Keratinocyte (primary cell): ENCODE results near the gene VAMP4. TPM values are rescaled to one million over a fixed set of nuclear protein-coding genes. Genes with fewer than 3 reads are reported as not detected.
"Not testable (repeated sequence)": the region's sequence is repeated elsewhere in the genome, so short reads cannot be mapped to it uniquely, and the experiment has no call there.

ENCODE experiments used
- DNase-seq: peaks from one replicate; pipeline ENCODE4 v3.0.0-alpha.2; 2011; ENCODE audit warnings: low read depth, missing footprints, low spot score
- FAIRE-seq: peaks from 2 replicates; lab custom pipeline; 2011; peaks lifted over from hg19 to GRCh38; lab: Jason Lieb, UNC
- H2AFZ ChIP-seq: 2 replicates; pipeline ENCODE4 v1.6.0; 2012; ENCODE audit warnings: low read length, control low read depth, inconsistent platforms; ENCODE audit not compliant: control insufficient read depth
- H3K27ac ChIP-seq: 2 replicates; pipeline ENCODE4 v1.5.1; 2011; ENCODE audit warnings: low read length; ENCODE audit not compliant: control insufficient read depth, insufficient read depth
- H3K27me3 ChIP-seq: 3 replicates; pipeline ENCODE4 v1.6.0; 2011; ENCODE audit warnings: low read length; ENCODE audit not compliant: control insufficient read depth, insufficient read depth; ENCODE audit errors: extremely low read depth
- H3K36me3 ChIP-seq, 2 experiments: 2 replicates in 1 of 2; 3 replicates in 1 of 2; pipeline ENCODE4 v1.5.1; 2011; ENCODE audit warnings: low read length in 2 of 2, mild to moderate bottlenecking in 1 of 2; ENCODE audit not compliant: control insufficient read depth in 2 of 2, insufficient read depth in 2 of 2; ENCODE audit errors: extremely low read depth in 1 of 2
- H3K4me1 ChIP-seq: 3 replicates; pipeline ENCODE4 v1.5.1; 2011; ENCODE audit warnings: low read length; ENCODE audit not compliant: control insufficient read depth, insufficient read depth; ENCODE audit errors: extremely low read depth
- H3K4me2 ChIP-seq: 3 replicates; pipeline ENCODE4 v1.6.0; 2011; ENCODE audit warnings: low read depth, low read length; ENCODE audit not compliant: control insufficient read depth, insufficient read depth; ENCODE audit errors: extremely low read depth
- H3K4me3 ChIP-seq, 3 experiments: fragments of 200-600 bp in 1 of 3; sonication (generic) in 1 of 3; 2 replicates in 2 of 3; 3 replicates in 1 of 3; pipeline ENCODE4 v1.5.1; 2011 to 2016; ENCODE audit warnings: low read length in 3 of 3, mild to moderate bottlenecking in 3 of 3, control low read depth in 2 of 3, inconsistent platforms in 1 of 3, low read depth in 1 of 3, mixed read lengths in 1 of 3, mixed run types in 1 of 3, moderate library complexity in 1 of 3; ENCODE audit not compliant: control insufficient read depth in 2 of 3, insufficient read depth in 2 of 3; ENCODE audit errors: extremely low read depth in 1 of 3
- H3K79me2 ChIP-seq: 2 replicates; pipeline ENCODE4 v1.6.0; 2012; ENCODE audit warnings: low read length; ENCODE audit not compliant: control insufficient read depth, insufficient read depth
- H3K9ac ChIP-seq: 3 replicates; pipeline ENCODE4 v1.6.0; 2011; ENCODE audit warnings: low read length; ENCODE audit not compliant: control insufficient read depth, insufficient read depth; ENCODE audit errors: extremely low read depth
- H3K9me1 ChIP-seq: 3 replicates; pipeline ENCODE4 v1.6.0; 2011; ENCODE audit warnings: low read length; ENCODE audit not compliant: control insufficient read depth, insufficient read depth; ENCODE audit errors: extremely low read depth
- H3K9me3 ChIP-seq: 2 replicates; pipeline ENCODE4 v1.5.1; 2012; ENCODE audit warnings: low read depth, low read length; ENCODE audit not compliant: control insufficient read depth
- H4K20me1 ChIP-seq: 3 replicates; pipeline ENCODE4 v1.6.0; 2011; ENCODE audit warnings: low read length; ENCODE audit not compliant: control insufficient read depth, insufficient read depth; ENCODE audit errors: extremely low read depth
- CTCF ChIP-seq, 3 experiments: IDR thresholded peaks in 1 of 3; conservative IDR thresholded peaks in 1 of 3; optimal IDR thresholded peaks in 1 of 3; 2 replicates in 2 of 3; 3 replicates in 1 of 3; pipeline versions ENCODE3 to v1.5.1; 2011; ENCODE audit warnings: low read length in 3 of 3, mild to moderate bottlenecking in 3 of 3, moderate library complexity in 2 of 3, control low read depth in 1 of 3, inconsistent platforms in 1 of 3; ENCODE audit not compliant: insufficient read depth in 2 of 3; ENCODE audit errors: extremely low read depth in 1 of 3
- EZH2 ChIP-seq: IDR thresholded peaks from one replicate; pipeline ENCODE4 v1.6.1; 2012; ENCODE audit warnings: inconsistent platforms, mild to moderate bottlenecking, low read length, moderate library complexity
- dilution Hi-C: fragments of 300-500 bp; cut with MboI; formaldehyde crosslinking; loops from one replicate; pipeline ENCODE4 v1.7.0; 2020; ENCODE audit warnings: low sequenced_read_pairs; ENCODE audit not compliant: extremely low pct_ligation_motif_present
- polyA plus RNA-seq, 5 experiments: library from polyadenylated mRNA; depleted of rRNA in 3 of 5; stranded (reverse) in 3 of 5; stranded (forward) in 1 of 5; unstranded in 1 of 5; fragments of >200 nt; gene quantifications; 1 replicate in 1 of 5; 2 replicates in 3 of 5; 3 replicates in 1 of 5; pipeline versions ENCODE4 v1.2.1 to v1.2.3, GENCODE V29; 2011 to 2012; ENCODE audit warnings: missing spikeins in 2 of 5, low read depth in 1 of 5, low replicate concordance in 1 of 5

Gene VAMP4
- polyA plus RNA-seq, 1 donor (not counting 4 experiments of a cell fraction or from before 2014, with no cell fraction given), result 12.7 TPM

GRCh38 chr1:171661076-171661650, 80.7 kb downstream of the VAMP4 start:
- H3K27me3 ChIP-seq, result no peaks in the 10 kb centered on the region
- dilution Hi-C loops, result no loop called here
- H3K9ac ChIP-seq, result no peak overlapping the region
- H3K79me2 ChIP-seq, result no peaks in the 10 kb centered on the region
- TF ChIP-seq EZH2, result no peak
- no peak for TF ChIP-seq CTCF (optimal IDR thresholded peaks at IDR 0.05 in 1 of 3, IDR thresholded peaks at IDR 0.05 in 1 of 3, conservative IDR thresholded peaks at IDR 0.05 in 1 of 3; ENCODE audit: extremely low read depth in 1 of 3, insufficient read depth in 2 of 3, low read length in 3 of 3)
- no peaks in the 10 kb centered on the region for H3K36me3 ChIP-seq
- H3K9me3 ChIP-seq, result no peaks in the 10 kb centered on the region
- no peak for DNase-seq
- H3K9me1 ChIP-seq, result no peaks in the 10 kb centered on the region
- no peak for FAIRE-seq
- no peak overlapping the region for H3K4me3 ChIP-seq
- H3K27ac ChIP-seq, result no peak overlapping the region
- H3K4me1 ChIP-seq, result no peaks in the 10 kb centered on the region
- no peak overlapping the region for H3K4me2 ChIP-seq
- no peak overlapping the region for H2AFZ ChIP-seq
- H4K20me1 ChIP-seq, result no peaks in the 10 kb centered on the region

- H3K9me1 ChIP-seq, H3K27ac ChIP-seq, H3K9ac ChIP-seq, FAIRE-seq, H3K9me3 ChIP-seq, dilution Hi-C loops, H3K4me1 ChIP-seq, DNase-seq, H3K4me3 ChIP-seq, H2AFZ ChIP-seq, H4K20me1 ChIP-seq, H3K36me3 ChIP-seq, H3K79me2 ChIP-seq, H3K4me2 ChIP-seq: not testable (repeated sequence)
- peaks cover 16% of the 10 kb centered on the region for H3K27me3 ChIP-seq
These were observed 85.7 kb downstream of the VAMP4 start for GRCh38 chr1:171656206-171656605.

DNA sequence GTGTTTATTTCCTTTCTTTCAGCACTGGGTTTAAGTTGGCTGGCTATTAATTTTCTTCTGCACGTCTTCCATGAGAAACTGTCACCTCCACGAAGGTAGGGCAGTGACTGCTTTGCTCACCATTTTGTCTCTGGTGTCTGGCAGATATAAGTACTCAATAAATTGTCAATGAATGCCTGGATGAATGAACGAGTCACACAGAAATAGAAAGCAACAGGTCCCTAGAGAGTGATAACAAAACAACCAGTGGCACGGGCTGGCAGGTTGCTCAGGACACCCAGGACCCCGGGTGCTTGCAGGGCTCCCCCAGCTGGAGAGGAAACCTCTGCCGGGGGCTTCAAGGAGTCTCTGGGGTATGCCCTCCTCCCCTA, 86.1 kb downstream of the VAMP4 start:
- H3K36me3 ChIP-seq, result no peaks in the 10 kb centered on the region
- H3K9ac ChIP-seq, result no peak overlapping the region
- peaks cover 21% of the 10 kb centered on the region for H3K27me3 ChIP-seq
- DNase-seq, result no peak
- no peaks in the 10 kb centered on the region for H3K79me2 ChIP-seq
- no peak for TF ChIP-seq EZH2
- no peak for TF ChIP-seq CTCF (optimal IDR thresholded peaks at IDR 0.05 in 1 of 3, IDR thresholded peaks at IDR 0.05 in 1 of 3, conservative IDR thresholded peaks at IDR 0.05 in 1 of 3; ENCODE audit: extremely low read depth in 1 of 3, insufficient read depth in 2 of 3, low read length in 3 of 3)
- H3K27ac ChIP-seq, result no peak overlapping the region
- no peaks in the 10 kb centered on the region for H4K20me1 ChIP-seq
- H3K4me1 ChIP-seq, result no peaks in the 10 kb centered on the region
- dilution Hi-C loops, result no loop called here
- no peak overlapping the region for H2AFZ ChIP-seq
- no peaks in the 10 kb centered on the region for H3K9me3 ChIP-seq
- H3K4me2 ChIP-seq, result no peak overlapping the region
- FAIRE-seq, result no peak
- H3K4me3 ChIP-seq, result no peak overlapping the region
- H3K9me1 ChIP-seq, result no peaks in the 10 kb centered on the region
